VCaP (cell line): ENCODE measurements around the gene BCAS3.
"Not testable (repeated sequence)": the region's sequence is repeated elsewhere in the genome, so short reads cannot be mapped to it uniquely, and the experiment has no call there.

Source experiments
- H3K27ac ChIP-seq: fragments of 450-650 bp; 2 replicates; pipeline ENCODE4 v1.5.1; 2017
- CTCF ChIP-seq: fragments of 450-650 bp; conservative IDR thresholded peaks from 2 replicates; pipeline ENCODE4 v1.5.1; 2017; ENCODE audit warnings: mild to moderate bottlenecking, moderate library complexity

BCAS3 gene

GRCh38 chr17:60969500-60970037 is 291.9 kb downstream of the BCAS3 start:
- TF ChIP-seq CTCF, result no peak
- H3K27ac ChIP-seq, result no peak overlapping the region

GRCh38 chr17:60970741-60971140 is 293.1 kb downstream of the BCAS3 start:
- H3K27ac ChIP-seq, result no peak overlapping the region

GRCh38 chr17:60971515-60972369 is 294.1 kb downstream of the BCAS3 start:
- TF ChIP-seq CTCF, result peak; percentile 78
- H3K27ac ChIP-seq, result no peak overlapping the region

More at GRCh38 chr17:60970741-60971140, 293.1 kb downstream of the BCAS3 start:
- no peak for TF ChIP-seq CTCF

GRCh38 chr17:60976861-60977260 is 299.2 kb downstream of the BCAS3 start:
- not testable (repeated sequence) for H3K27ac ChIP-seq

GRCh38 chr17:60989379-60989778 is 311.7 kb downstream of the BCAS3 start:
- no peak for TF ChIP-seq CTCF

GRCh38 chr17:60989846-60990245 is 312.2 kb downstream of the BCAS3 start:
- H3K27ac ChIP-seq, result no peak overlapping the region
- TF ChIP-seq CTCF, result no peak

More at GRCh38 chr17:60989379-60989778, 311.7 kb downstream of the BCAS3 start:
- no peak overlapping the region for H3K27ac ChIP-seq

- TF ChIP-seq CTCF, result no peak
- no peak overlapping the region for H3K27ac ChIP-seq
These were observed 315.8 kb downstream of the BCAS3 start for GRCh38 chr17:60993497-60993896.

- no peak for TF ChIP-seq CTCF
These were observed 318.0 kb downstream of the BCAS3 start for GRCh38 chr17:60995680-60996079.

More at GRCh38 chr17:60995680-60996079, 318.0 kb downstream of the BCAS3 start:
- no peak overlapping the region for H3K27ac ChIP-seq
